ENCODE data around the gene PRPF38A.
A peak's percentile ranks its signal among the peaks of the same experiment; 100 is the strongest.
"Not testable (repeated sequence)": the region's sequence is repeated elsewhere in the genome, so short reads cannot be mapped to it uniquely, and the experiment has no call there.

The PRPF38A gene

GRCh38 chr1:52368383-52369172 is 35.8 kb upstream of the PRPF38A start:
- peaks cover 35% of the 10 kb centered on the region for H3K4me1 Mint-ChIP-seq
- peak overlapping the region; percentile 64 for H3K4me3 Mint-ChIP-seq
- no peak overlapping the region for H3K27ac Mint-ChIP-seq
- H3K9me3 Mint-ChIP-seq: no peaks in the 10 kb centered on the region
- ATAC-seq: no peak
- no peaks in the 10 kb centered on the region for H3K27me3 Mint-ChIP-seq
- no peaks in the 10 kb centered on the region for H3K36me3 Mint-ChIP-seq

GRCh38 chr1:52369851-52370250 is 34.6 kb upstream of the PRPF38A start:
- H3K4me3 Mint-ChIP-seq, H3K9me3 Mint-ChIP-seq, H3K27me3 Mint-ChIP-seq, ATAC-seq, H3K36me3 Mint-ChIP-seq, H3K27ac Mint-ChIP-seq: not testable (repeated sequence)
- H3K4me1 Mint-ChIP-seq: peaks cover 28% of the 10 kb centered on the region

- ATAC-seq: no peak
- peaks cover 30% of the 10 kb centered on the region for H3K36me3 Mint-ChIP-seq
- no peaks in the 10 kb centered on the region for H3K4me1 Mint-ChIP-seq
- no peak overlapping the region for H3K4me3 Mint-ChIP-seq
- H3K9me3 Mint-ChIP-seq: no peaks in the 10 kb centered on the region
- no peaks in the 10 kb centered on the region for H3K27me3 Mint-ChIP-seq
- no peak overlapping the region for H3K27ac Mint-ChIP-seq
These were observed 19.0 kb upstream of the PRPF38A start for GRCh38 chr1:52385376-52385775.

- ATAC-seq: no peak
- Mint-ChIP-seq H3K27ac (no peak overlapping the region), H3K4me1 (no peaks in the 10 kb centered on the region), H3K36me3 (peaks cover 30% of the 10 kb centered on the region), H3K27me3 (no peaks in the 10 kb centered on the region), H3K9me3 (no peaks in the 10 kb centered on the region), H3K4me3 (no peak overlapping the region)
These were observed 17.9 kb upstream of the PRPF38A start for GRCh38 chr1:52386458-52386857.

- peaks cover 23% of the 10 kb centered on the region for H3K36me3 Mint-ChIP-seq
- H3K27ac Mint-ChIP-seq: no peak overlapping the region
- no peaks in the 10 kb centered on the region for H3K9me3 Mint-ChIP-seq
- H3K4me1 Mint-ChIP-seq: no peaks in the 10 kb centered on the region
- H3K27me3 Mint-ChIP-seq: no peaks in the 10 kb centered on the region
- no peak overlapping the region for H3K4me3 Mint-ChIP-seq
- ATAC-seq: no peak
These were observed 11.2 kb upstream of the PRPF38A start for GRCh38 chr1:52393174-52393573.

- Mint-ChIP-seq H3K4me1 (peaks cover 14% of the 10 kb centered on the region), H3K36me3 (peaks cover 27% of the 10 kb centered on the region), H3K27me3 (no peaks in the 10 kb centered on the region), H3K4me3 (no peak overlapping the region), H3K27ac (no peak overlapping the region), H3K9me3 (no peaks in the 10 kb centered on the region)
- ATAC-seq: no peak
These were observed 4.8 kb upstream of the PRPF38A start for GRCh38 chr1:52399629-52400028.

- peaks cover 14% of the 10 kb centered on the region for H3K4me1 Mint-ChIP-seq
- H3K36me3 Mint-ChIP-seq: peaks cover 27% of the 10 kb centered on the region
- no peak for ATAC-seq
- H3K27ac Mint-ChIP-seq: no peak overlapping the region
- no peak overlapping the region for H3K4me3 Mint-ChIP-seq
- no peaks in the 10 kb centered on the region for H3K9me3 Mint-ChIP-seq
- H3K27me3 Mint-ChIP-seq: no peaks in the 10 kb centered on the region
These were observed 4.3 kb upstream of the PRPF38A start for GRCh38 chr1:52400131-52400530.

GRCh38 chr1:52402860-52403240 is 1.6 kb upstream of the PRPF38A start:
- H3K27me3 Mint-ChIP-seq: no peaks in the 10 kb centered on the region
- H3K27ac Mint-ChIP-seq: peak overlapping the region; percentile 87
- H3K4me3 Mint-ChIP-seq: peak overlapping the region; percentile 99
- H3K36me3 Mint-ChIP-seq: peaks cover 14% of the 10 kb centered on the region
- H3K9me3 Mint-ChIP-seq: no peaks in the 10 kb centered on the region
- ATAC-seq: no peak
- peaks cover 28% of the 10 kb centered on the region for H3K4me1 Mint-ChIP-seq

- Mint-ChIP-seq H3K27me3 (no peaks in the 10 kb centered on the region), H3K4me3 (peak overlapping the region; percentile 99), H3K4me1 (peaks cover 28% of the 10 kb centered on the region), H3K9me3 (no peaks in the 10 kb centered on the region), H3K36me3 (peaks cover 19% of the 10 kb centered on the region), H3K27ac (peak overlapping the region; percentile 87)
- peak; percentile 68 for ATAC-seq
These were observed 761 bp upstream of the PRPF38A start for GRCh38 chr1:52403566-52404115.

GRCh38 chr1:52404975-52405338 is 555 bp downstream of the PRPF38A start:
- no peaks in the 10 kb centered on the region for H3K9me3 Mint-ChIP-seq
- H3K4me3 Mint-ChIP-seq: peak overlapping the region; percentile 99
- H3K27me3 Mint-ChIP-seq: no peaks in the 10 kb centered on the region
- no peak for ATAC-seq
- peaks cover 28% of the 10 kb centered on the region for H3K4me1 Mint-ChIP-seq
- peak overlapping the region; percentile 87 for H3K27ac Mint-ChIP-seq
- peaks cover 24% of the 10 kb centered on the region for H3K36me3 Mint-ChIP-seq

- H3K27me3 Mint-ChIP-seq: no peaks in the 10 kb centered on the region
- ATAC-seq: no peak
- no peaks in the 10 kb centered on the region for H3K9me3 Mint-ChIP-seq
- H3K4me1 Mint-ChIP-seq: no peaks in the 10 kb centered on the region
- H3K27ac Mint-ChIP-seq: no peak overlapping the region
- H3K4me3 Mint-ChIP-seq: no peak overlapping the region
- peaks cover 59% of the 10 kb centered on the region for H3K36me3 Mint-ChIP-seq
These were observed 9.1 kb downstream of the PRPF38A start for GRCh38 chr1:52413410-52413989.

GRCh38 chr1:52414942-52415341 is 10.5 kb downstream of the PRPF38A start:
- no peak for ATAC-seq
- Mint-ChIP-seq H3K27me3 (no peaks in the 10 kb centered on the region), H3K36me3 (peaks cover 61% of the 10 kb centered on the region), H3K9me3 (no peaks in the 10 kb centered on the region), H3K27ac (no peak overlapping the region), H3K4me3 (no peak overlapping the region), H3K4me1 (no peaks in the 10 kb centered on the region)

GRCh38 chr1:52416811-52417210 is 12.4 kb downstream of the PRPF38A start:
- Mint-ChIP-seq H3K27me3 (no peaks in the 10 kb centered on the region), H3K27ac (no peak overlapping the region), H3K36me3 (peaks cover 51% of the 10 kb centered on the region), H3K4me1 (no peaks in the 10 kb centered on the region), H3K4me3 (no peak overlapping the region), H3K9me3 (no peaks in the 10 kb centered on the region)
- no peak for ATAC-seq

- Mint-ChIP-seq H3K27ac (no peak overlapping the region), H3K36me3 (peaks cover 37% of the 10 kb centered on the region), H3K9me3 (no peaks in the 10 kb centered on the region), H3K4me3 (no peak overlapping the region), H3K27me3 (no peaks in the 10 kb centered on the region), H3K4me1 (peaks cover 17% of the 10 kb centered on the region)
- no peak for ATAC-seq
These were observed 16.3 kb downstream of the PRPF38A start for GRCh38 chr1:52420713-52421112.

GRCh38 chr1:52423055-52423454 is 18.7 kb downstream of the PRPF38A start:
- no peaks in the 10 kb centered on the region for H3K9me3 Mint-ChIP-seq
- H3K4me3 Mint-ChIP-seq: no peak overlapping the region
- peaks cover 38% of the 10 kb centered on the region for H3K36me3 Mint-ChIP-seq
- peaks cover 26% of the 10 kb centered on the region for H3K4me1 Mint-ChIP-seq
- ATAC-seq: no peak
- no peak overlapping the region for H3K27ac Mint-ChIP-seq
- H3K27me3 Mint-ChIP-seq: no peaks in the 10 kb centered on the region

GRCh38 chr1:52423771-52424170 is 19.4 kb downstream of the PRPF38A start:
- Mint-ChIP-seq H3K27me3 (no peaks in the 10 kb centered on the region), H3K4me3 (no peak overlapping the region), H3K27ac (peak overlapping the region; percentile 31), H3K36me3 (peaks cover 41% of the 10 kb centered on the region), H3K9me3 (no peaks in the 10 kb centered on the region), H3K4me1 (peaks cover 26% of the 10 kb centered on the region)
- no peak for ATAC-seq

All from stimulated activated memory B cell treated with anti-CD40 and anti-IgM and Interleukin-4, amounts not matched to agents 10 μg/mL and 1 μg/mL and 100 μg/mL, for 72 hours (primary cell).